ENCODE measurements around the gene UBE4B. TPM values are rescaled to one million over a fixed set of nuclear protein-coding genes. Genes with fewer than 3 reads are reported as not detected.
"Not testable (repeated sequence)": the region's sequence is repeated elsewhere in the genome, so short reads cannot be mapped to it uniquely, and the experiment has no call there.

The UBE4B gene
- total RNA-seq, 1 experiment from 2014 or later = 40.3 TPM

GRCh38 chr1:10070206-10070605 is 37.4 kb downstream of the UBE4B start:
- Mint-ChIP-seq H3K4me1 (ENCODE audit: low read depth, unreplicated experiment) (peaks cover 2% of the 10 kb centered on the region), H3K36me3 (ENCODE audit: insufficient read depth, unreplicated experiment) (peaks cover 11% of the 10 kb centered on the region), H3K4me3 (ENCODE audit: unreplicated experiment) (no peak overlapping the region), H3K27me3 (ENCODE audit: insufficient read depth, unreplicated experiment) (no peaks in the 10 kb centered on the region), H3K27ac (ENCODE audit: unreplicated experiment) (no peak overlapping the region), H3K9me3 (ENCODE audit: unreplicated experiment) (no peaks in the 10 kb centered on the region)
- Histone ChIP-seq H3K27me3 (replicated peaks; ENCODE audit: control insufficient read depth, insufficient read depth, low read length) (no peaks in the 10 kb centered on the region), H3K9me3 (no peaks in the 10 kb centered on the region), H3K4me1 (peaks cover 1% of the 10 kb centered on the region; the same call in 1 of the 2 replicates), H3K4me3 (ENCODE audit: low read depth, low read length) (no peak overlapping the region), H3K36me3 (ENCODE audit: control insufficient read depth, insufficient read depth, low read length) (no peaks in the 10 kb centered on the region)
- CTCF ChIA-PET = no interaction called here
- POLR2A ChIA-PET = no interaction called here
- no peak for DNase-seq
- BruUV-seq (replicated peaks) = no TSS peak
- TF ChIP-seq CTCF (IDR thresholded peaks at IDR 0.05; ENCODE audit: insufficient read depth in 1 of 2, low read depth in 1 of 2, low read length in 1 of 2, severe bottlenecking in 1 of 2, unreplicated experiment in 1 of 2) = no peak
- intact Hi-C loops (cut with micrococcal nuclease; ENCODE audit: unreplicated experiment) = no loop called here

GRCh38 chr1:10071640-10072039 is 38.9 kb downstream of the UBE4B start:
- no peaks in the 10 kb centered on the region for H3K9me3 Mint-ChIP-seq (ENCODE audit: unreplicated experiment)
- no peak for TF ChIP-seq CTCF (IDR thresholded peaks at IDR 0.05; ENCODE audit: insufficient read depth in 1 of 2, low read depth in 1 of 2, low read length in 1 of 2, severe bottlenecking in 1 of 2, unreplicated experiment in 1 of 2)
- H3K36me3 Mint-ChIP-seq (ENCODE audit: insufficient read depth, unreplicated experiment) = peaks cover 11% of the 10 kb centered on the region
- Histone ChIP-seq H3K4me1 (no peaks in the 10 kb centered on the region), H3K9me3 (no peaks in the 10 kb centered on the region), H3K27me3 (replicated peaks; ENCODE audit: control insufficient read depth, insufficient read depth, low read length) (no peaks in the 10 kb centered on the region), H3K36me3 (ENCODE audit: control insufficient read depth, insufficient read depth, low read length) (no peaks in the 10 kb centered on the region), H3K4me3 (ENCODE audit: low read depth, low read length) (no peak overlapping the region)
- H3K4me3 Mint-ChIP-seq (ENCODE audit: unreplicated experiment) = no peak overlapping the region
- BruUV-seq (replicated peaks) = no TSS peak
- DNase-seq = no peak
- no peaks in the 10 kb centered on the region for H3K4me1 Mint-ChIP-seq (ENCODE audit: low read depth, unreplicated experiment)
- intact Hi-C loops (cut with micrococcal nuclease; ENCODE audit: unreplicated experiment) = no loop called here
- CTCF ChIA-PET = no interaction called here
- H3K27me3 Mint-ChIP-seq (ENCODE audit: insufficient read depth, unreplicated experiment) = no peaks in the 10 kb centered on the region
- POLR2A ChIA-PET = no interaction called here
- no peak overlapping the region for H3K27ac Mint-ChIP-seq (ENCODE audit: unreplicated experiment)

DNA sequence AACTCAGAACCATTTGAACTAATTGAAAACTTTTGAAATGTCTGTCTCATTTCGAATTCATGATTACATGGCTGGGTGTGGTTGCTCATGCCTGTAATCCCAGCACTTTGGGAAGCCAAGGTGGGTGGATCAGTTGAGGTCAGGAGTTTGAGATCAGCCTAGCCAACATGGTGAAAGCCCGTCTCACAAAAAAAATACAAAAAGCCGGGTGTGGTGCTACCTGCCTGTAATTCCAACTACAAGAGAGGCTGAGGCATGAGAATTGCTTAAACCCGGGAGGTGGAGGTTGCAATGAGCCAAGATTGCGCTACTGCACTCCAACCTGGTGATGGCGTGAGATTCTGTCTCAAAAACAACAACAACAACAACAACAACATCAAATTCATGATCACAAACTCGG is 40.6 kb downstream of the UBE4B start:
- H3K4me1 Mint-ChIP-seq (ENCODE audit: low read depth, unreplicated experiment); CTCF ChIA-PET; H3K36me3 ChIP-seq (ENCODE audit: control insufficient read depth, insufficient read depth, low read length); DNase-seq; H3K4me3 Mint-ChIP-seq (ENCODE audit: unreplicated experiment); intact Hi-C loops (cut with micrococcal nuclease; ENCODE audit: unreplicated experiment); H3K27me3 Mint-ChIP-seq (ENCODE audit: insufficient read depth, unreplicated experiment); H3K27me3 ChIP-seq (replicated peaks; ENCODE audit: control insufficient read depth, insufficient read depth, low read length); H3K4me3 ChIP-seq (ENCODE audit: low read depth, low read length); H3K9me3 Mint-ChIP-seq (ENCODE audit: unreplicated experiment); H3K9me3 ChIP-seq; H3K27ac Mint-ChIP-seq (ENCODE audit: unreplicated experiment); H3K4me1 ChIP-seq; POLR2A ChIA-PET; BruUV-seq (replicated peaks): not testable (repeated sequence)
- peaks cover 11% of the 10 kb centered on the region for H3K36me3 Mint-ChIP-seq (ENCODE audit: insufficient read depth, unreplicated experiment)

Measured in Caco-2 (cell line).